IMR-90 (cell line): ENCODE data around the gene EFHC1. TPM values are rescaled to one million over a fixed set of nuclear protein-coding genes. Genes with fewer than 3 reads are reported as not detected.
A peak's percentile ranks its signal among the peaks of the same experiment; 100 is the strongest.

Source experiments
- ATAC-seq: fragments of 200-7000 bp; cut with Tn5 transposase; 2 replicates; pipeline ENCODE4 v1.9.1; 2020; ENCODE audit warnings: low read depth, mild to moderate bottlenecking, moderate library complexity
- BruUV-seq: library from RNA; stranded (reverse); fragments of 400-500 nt; replicated peaks from 2 replicates; lab custom pipeline; 2021; lab: Mats Ljungman, UMichigan
- CTCF ChIA-PET: fragments of 300-600 bp; formaldehyde crosslinking; extraction: SDS; loops from one replicate; lab custom pipeline; 2021; ENCODE audit warnings: antibody characterized with exemption; lab: Yijun Ruan, JAX
- POLR2A ChIA-PET: fragments of 300-600 bp; sonication (Branson Sonifier 250); formaldehyde crosslinking; loops from one replicate; lab custom pipeline; 2022; ENCODE audit warnings: antibody characterized with exemption; ENCODE audit not compliant: unreplicated experiment; lab: Charles Lee
- DNase-seq: peaks from one replicate; pipeline ENCODE4 v3.0.0; 2013
- H2AFZ ChIP-seq: replicated peaks from 2 replicates; pipeline ENCODE3; 2013; ENCODE audit warnings: low read length, mild to moderate bottlenecking; ENCODE audit not compliant: poor library complexity
- H2AK5ac ChIP-seq: 2 replicates; pipeline ENCODE4 v1.6.1; 2013; ENCODE audit warnings: low read depth, low read length, inconsistent platforms
- H2AK9ac ChIP-seq: replicated peaks from 2 replicates; pipeline ENCODE3; 2013; ENCODE audit warnings: mild to moderate bottlenecking, low read depth, low read length, moderate library complexity; ENCODE audit not compliant: poor library complexity
- H2BK120ac ChIP-seq: 2 replicates; pipeline ENCODE4 v1.6.1; 2013; ENCODE audit warnings: low read depth, low read length, inconsistent platforms
- H2BK15ac ChIP-seq: 3 replicates; pipeline ENCODE4 v1.6.1; 2013; ENCODE audit warnings: low read depth, low read length, inconsistent platforms
- H2BK20ac ChIP-seq: 2 replicates; pipeline ENCODE4 v1.6.1; 2013; ENCODE audit warnings: low read depth, mild to moderate bottlenecking, inconsistent platforms, low read length, moderate library complexity
- H2BK5ac ChIP-seq: 2 replicates; pipeline ENCODE4 v1.6.1; 2013; ENCODE audit warnings: mild to moderate bottlenecking, low read depth, low read length, inconsistent platforms; ENCODE audit not compliant: poor library complexity, severe bottlenecking
- H3K14ac ChIP-seq: replicated peaks from 2 replicates; pipeline ENCODE4 v1.6.1; 2013; ENCODE audit warnings: low read depth, low read length, inconsistent platforms
- H3K18ac ChIP-seq: 2 replicates; pipeline ENCODE4 v1.6.1; 2013; ENCODE audit warnings: low read depth, low read length, control low read depth
- H3K23ac ChIP-seq: 2 replicates; pipeline ENCODE4 v1.6.1; 2013; ENCODE audit warnings: low read depth, low read length, inconsistent platforms
- H3K27ac ChIP-seq: 2 replicates; pipeline ENCODE4 v1.5.1; 2013; ENCODE audit warnings: mild to moderate bottlenecking, control low read depth, low read length; ENCODE audit not compliant: insufficient read depth
- H3K27me3 ChIP-seq: 2 replicates; pipeline ENCODE4 v1.6.1; 2013; ENCODE audit warnings: low read length; ENCODE audit not compliant: control insufficient read depth, insufficient read depth
- H3K36me3 ChIP-seq: 2 replicates; pipeline ENCODE4 v1.6.1; 2013; ENCODE audit warnings: low read length, mixed read lengths; ENCODE audit not compliant: control insufficient read depth, insufficient read depth
- H3K4ac ChIP-seq: 2 replicates; pipeline ENCODE4 v1.6.1; 2013; ENCODE audit warnings: low read depth, low read length, inconsistent platforms
- H3K4me1 ChIP-seq: 2 replicates; pipeline ENCODE4 v1.6.1; 2013; ENCODE audit warnings: low read length, mixed read lengths; ENCODE audit not compliant: control insufficient read depth, insufficient read depth
- H3K4me2 ChIP-seq: 2 replicates; pipeline ENCODE4 v1.6.1; 2013; ENCODE audit warnings: low read depth, mild to moderate bottlenecking, control low read depth, low read length, moderate library complexity
- H3K4me3 ChIP-seq: 2 replicates; pipeline ENCODE4 v1.5.1; 2013; ENCODE audit warnings: low read depth, mild to moderate bottlenecking, control low read depth, low read length, moderate library complexity; ENCODE audit not compliant: insufficient read depth
- H3K56ac ChIP-seq: 2 replicates; pipeline ENCODE4 v1.6.1; 2013; ENCODE audit warnings: low read length, inconsistent platforms; ENCODE audit not compliant: insufficient read depth; ENCODE audit errors: extremely low read depth
- H3K79me1 ChIP-seq, 2 experiments: 2 replicates each; pipeline ENCODE4 v1.6.1; 2013; ENCODE audit warnings: low read length in 2 of 2, inconsistent platforms in 1 of 2, low read depth in 1 of 2
- H3K9ac ChIP-seq: 2 replicates; pipeline ENCODE4 v1.6.1; 2013; ENCODE audit warnings: low read depth, low read length, control low read depth
- H3K9me1 ChIP-seq: 2 replicates; pipeline ENCODE4 v1.6.1; 2013; ENCODE audit warnings: low read length, inconsistent platforms; ENCODE audit not compliant: insufficient read depth
- H3K9me3 ChIP-seq: 2 replicates; pipeline ENCODE4 v1.6.1; 2013; ENCODE audit warnings: low read length; ENCODE audit not compliant: control insufficient read depth, insufficient read depth
- H4K20me1 ChIP-seq: 2 replicates; pipeline ENCODE4 v1.6.1; 2013; ENCODE audit warnings: low read length, inconsistent platforms; ENCODE audit not compliant: insufficient read depth
- H4K5ac ChIP-seq: 2 replicates; pipeline ENCODE4 v1.6.1; 2013; ENCODE audit warnings: mild to moderate bottlenecking, low read depth, low read length, control low read depth
- H4K8ac ChIP-seq, 2 experiments: 2 replicates each; pipeline ENCODE4 v1.6.1; 2013; ENCODE audit warnings: low read depth in 2 of 2, low read length in 2 of 2, control low read depth in 1 of 2, inconsistent platforms in 1 of 2
- H4K91ac ChIP-seq: 2 replicates; pipeline ENCODE4 v1.6.1; 2013; ENCODE audit warnings: low read depth, low read length, inconsistent platforms; ENCODE audit not compliant: insufficient read depth
- BHLHE40 ChIP-seq: fragments of 150-350 bp; IDR thresholded peaks from 2 replicates; pipeline ENCODE4 v1.6.1; 2016; ENCODE audit warnings: mild to moderate bottlenecking, low read depth, low read length
- CHD1 ChIP-seq: IDR thresholded peaks from 2 replicates; pipeline ENCODE4 v1.6.1; 2012; ENCODE audit warnings: low read depth, low read length, improper control_type of control experiment
- FOS ChIP-seq: fragments of 150-350 bp; IDR thresholded peaks from 2 replicates; pipeline ENCODE4 v1.6.1; 2016; ENCODE audit warnings: low read depth, low read length
- MAFK ChIP-seq: IDR thresholded peaks from 2 replicates; pipeline ENCODE4 v1.6.1; 2012; ENCODE audit warnings: low read depth, low read length, improper control_type of control experiment
- MAZ ChIP-seq: IDR thresholded peaks from 2 replicates; pipeline ENCODE4 v1.6.1; 2012; ENCODE audit warnings: low read depth, mild to moderate bottlenecking, low read length, improper control_type of control experiment, moderate library complexity, borderline replicate concordance
- MXI1 ChIP-seq: IDR thresholded peaks from 2 replicates; pipeline ENCODE4 v1.6.1; 2012; ENCODE audit warnings: low read depth, mild to moderate bottlenecking, low read length, moderate library complexity, borderline replicate concordance
- POLR2A ChIP-seq: IDR thresholded peaks from 2 replicates; pipeline ENCODE4 v1.6.1; 2012; ENCODE audit warnings: mild to moderate bottlenecking, low read depth, low read length
- SMC3 ChIP-seq: fragments of 150-350 bp; IDR thresholded peaks from 2 replicates; pipeline ENCODE4 v1.6.1; 2016; ENCODE audit warnings: low read depth, mild to moderate bottlenecking, antibody characterized with exemption, low read length, moderate library complexity
- WGBS, 2 experiments: methylation state at CpG; one replicate each; pipeline versions ENCODE4 v1.1.5 to v1.1.7; 2013; ENCODE audit warnings: missing lambda C conversion rate in 2 of 2; ENCODE audit not compliant: insufficient read length in 1 of 2; ENCODE audit errors: extremely low coverage in 2 of 2; 5-methylcytosine and 5-hydroxymethylcytosine counted together
- dilution Hi-C: fragments of 300-500 bp; cut with HindIII; formaldehyde crosslinking; loops from one replicate; pipeline ENCODE4 v1.14.3; 2018; ENCODE audit warnings: low sequenced_read_pairs; ENCODE audit not compliant: unreplicated experiment
- in situ Hi-C: fragments of 300-500 bp; cut with MboI; formaldehyde crosslinking; loops from 3 replicates; pipeline ENCODE4 v1.14.3; 2019; ENCODE audit warnings: low sequenced_read_pairs, inconsistent platforms, mixed read lengths
- intact Hi-C: fragments of 100-400 bp; cut with micrococcal nuclease; formaldehyde crosslinking; loops from 2 replicates; pipeline ENCODE4 v1.10.0; 2022
- polyA plus RNA-seq, 3 experiments: library from polyadenylated mRNA; depleted of rRNA; stranded (reverse); fragments of >200 nt; gene quantifications; 2 replicates each; pipeline ENCODE4 v1.2.3, GENCODE V29; 2012; ENCODE audit warnings: low replicate concordance in 1 of 3
- total RNA-seq: library from RNA; depleted of rRNA; stranded (reverse); fragments of >200 nt; gene quantifications from 2 replicates; pipeline ENCODE4 v1.2.3, GENCODE V29; 2012
- TF ChIP-seq, protein P1 (sequence below): fragments of 150-350 bp; IDR thresholded peaks from 2 replicates; pipeline ENCODE4 v1.6.1; 2017; ENCODE audit warnings: mild to moderate bottlenecking, antibody characterized with exemption, low read length, low read depth

The EFHC1 gene
- total and polyA plus RNA-seq, 2 of the 4 experiments (the other 2 are of a cell fraction) = 14.0 to 23.0 TPM

DNA sequence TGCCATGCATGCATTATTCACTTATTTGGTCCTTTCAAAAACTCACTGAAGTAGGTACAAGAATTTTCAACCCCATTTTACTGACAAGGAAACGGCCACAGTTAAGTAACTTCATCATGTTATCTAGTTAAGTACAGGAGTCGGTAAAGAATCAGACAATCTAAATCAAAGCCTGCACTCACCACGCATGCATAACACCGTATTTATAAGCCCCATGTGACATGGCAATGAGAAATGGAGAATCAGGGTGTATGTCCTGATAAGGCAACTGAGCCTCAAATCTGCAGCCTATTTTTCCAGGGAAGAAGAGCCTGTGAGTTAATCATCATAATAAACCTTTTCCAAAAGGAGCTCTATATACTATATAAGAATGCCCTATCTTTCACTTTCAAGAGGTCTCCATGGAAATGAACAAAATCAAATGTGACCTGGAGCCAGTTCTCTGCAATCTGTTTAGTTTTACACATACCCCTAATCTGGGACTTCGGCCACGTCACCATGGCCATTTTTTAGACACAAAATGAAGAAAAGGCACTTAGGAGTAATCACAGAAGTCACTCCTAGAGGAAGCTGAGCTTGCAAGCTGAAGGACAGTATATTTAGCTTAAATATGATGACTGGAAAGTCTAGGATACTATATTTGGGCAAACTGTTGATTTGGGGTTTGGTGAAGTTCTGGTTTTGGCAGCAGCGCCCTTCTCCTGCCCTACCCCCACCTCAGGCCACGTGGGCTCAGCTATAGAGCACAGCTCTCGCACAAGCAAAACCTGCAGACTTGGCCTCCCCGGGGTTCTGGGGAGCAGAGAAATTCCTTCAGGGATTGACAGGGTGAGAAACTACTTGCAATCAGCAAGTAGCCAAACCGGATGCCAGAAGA, 137.5 kb downstream of the EFHC1 start:
- Histone ChIP-seq H3K27ac (peak overlapping the region; percentile 83), H3K9ac (peak overlapping the region; percentile 76), H3K4ac (peak overlapping the region; percentile 92), H4K5ac (peak overlapping the region; percentile 83), H3K4me3 (no peak overlapping the region), H4K20me1 (peaks cover 31% of the 10 kb centered on the region; the same call in 1 of the 2 replicates), H3K18ac (peak overlapping the region; percentile 92), H3K4me1 (peaks cover 44% of the 10 kb centered on the region), H3K9me3 (no peaks in the 10 kb centered on the region), H3K56ac (peak overlapping the region; percentile 55), H3K14ac (peak overlapping the region; percentile 96), H4K8ac (peak overlapping the region; percentile 27 to 88), H2AK5ac (peak overlapping the region; percentile 87), H3K27me3 (no peaks in the 10 kb centered on the region), H2AFZ (no peak overlapping the region), H2BK120ac (peak overlapping the region; percentile 91), H3K79me1 (peaks cover 8 to 63% of the 10 kb centered on the region in 2 experiments; a peak in 3 of 4 replicates), H4K91ac (peak overlapping the region; percentile 77), H3K9me1 (peaks cover 21% of the 10 kb centered on the region), H3K36me3 (0 out of 2 replicates have a peak, but pooled peaks cover 3% of the 10 kb centered on the region), H3K23ac (peak overlapping the region; percentile 96), H3K4me2 (peak overlapping the region; percentile 83), H2AK9ac (peak overlapping the region; percentile 20), H2BK20ac (peak overlapping the region; percentile 88), H2BK5ac (peak overlapping the region; percentile 93), H2BK15ac (peak overlapping the region; percentile 78; the same call in 2 of the 3 replicates)
- dilution Hi-C loops (no loop called here), intact Hi-C loops (loop anchor here (1.0 kb wide), 1 partner anchor 10 kb away; no protein-coding TSS in a partner anchor), in situ Hi-C loops (no loop called here)
- BruUV-seq = no TSS peak
- ATAC-seq = peak; percentile 44
- POLR2A ChIA-PET = no interaction called here
- CTCF ChIA-PET = no interaction called here
- DNase-seq = peak; percentile 71
- WGBS, 2 experiments = no CpG with 5 or more reads among the region's 11 CpGs
- TF ChIP-seq BHLHE40 = no peak
- no peak for TF ChIP-seq FOS
- no peak for TF ChIP-seq CHD1
- TF ChIP-seq SMC3 = no peak
- TF ChIP-seq, protein P1, sequence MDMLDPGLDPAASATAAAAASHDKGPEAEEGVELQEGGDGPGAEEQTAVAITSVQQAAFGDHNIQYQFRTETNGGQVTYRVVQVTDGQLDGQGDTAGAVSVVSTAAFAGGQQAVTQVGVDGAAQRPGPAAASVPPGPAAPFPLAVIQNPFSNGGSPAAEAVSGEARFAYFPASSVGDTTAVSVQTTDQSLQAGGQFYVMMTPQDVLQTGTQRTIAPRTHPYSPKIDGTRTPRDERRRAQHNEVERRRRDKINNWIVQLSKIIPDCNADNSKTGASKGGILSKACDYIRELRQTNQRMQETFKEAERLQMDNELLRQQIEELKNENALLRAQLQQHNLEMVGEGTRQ = peak; percentile 76; the same call in 1 of the 2 replicates
- 0 out of 2 replicates have a peak, but pooled peaks have one; percentile 19 for TF ChIP-seq MAFK
- TF ChIP-seq MXI1 = no peak
- no peak for TF ChIP-seq POLR2A
- no peak for TF ChIP-seq MAZ
